ENCODE results near the gene MTMR11. TPM values are rescaled to one million over a fixed set of nuclear protein-coding genes. Genes with fewer than 3 reads are reported as not detected.
A peak's percentile ranks its signal among the peaks of the same experiment; 100 is the strongest.

MTMR11 gene
- total and polyA plus RNA-seq, 3 donors from 2014 or later = 20.5 to 50.4 (median 39.8) TPM

DNA sequence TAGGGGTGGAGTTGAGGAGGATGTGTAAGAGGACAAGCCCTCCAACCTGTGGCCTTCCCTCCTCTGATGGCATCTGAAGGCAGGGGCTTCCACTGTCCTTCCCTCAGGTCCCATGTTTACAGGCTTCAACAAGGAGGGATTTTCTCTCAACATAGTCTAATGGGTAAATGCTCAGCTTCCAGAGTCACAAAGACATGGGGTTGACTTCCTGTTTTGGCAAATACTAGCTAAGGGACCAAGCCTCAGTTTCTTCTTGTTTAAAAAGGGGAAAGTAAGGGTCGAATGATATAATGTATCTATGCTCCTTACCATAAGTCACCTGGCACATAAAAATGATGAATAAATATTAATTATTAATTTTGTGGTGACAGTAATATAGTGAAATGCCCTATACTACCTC is 22.1 kb downstream of the MTMR11 start:
- no peaks in the 10 kb centered on the region for H3K4me1 ChIP-seq
- no peaks in the 10 kb centered on the region for H3K9me3 ChIP-seq
- H3K4me3 ChIP-seq = no peak overlapping the region
- no peaks in the 10 kb centered on the region for H3K27me3 ChIP-seq
- TF ChIP-seq POLR2A (IDR thresholded peaks at IDR 0.05) = no peak
- TF ChIP-seq CTCF (IDR thresholded peaks at IDR 0.05) = no peak
- 82 to 92% methylated on average over 1 of the region's 1 CpG for WGBS, 2 donors
- no peaks in the 10 kb centered on the region for H3K36me3 ChIP-seq (ENCODE audit: low read depth, missing control alignments)
- H3K27ac ChIP-seq = no peak overlapping the region
- DNase-seq = no peak
- intact Hi-C loops (cut with DNase I; ENCODE audit: low total_unique reads) = no loop called here

DNA sequence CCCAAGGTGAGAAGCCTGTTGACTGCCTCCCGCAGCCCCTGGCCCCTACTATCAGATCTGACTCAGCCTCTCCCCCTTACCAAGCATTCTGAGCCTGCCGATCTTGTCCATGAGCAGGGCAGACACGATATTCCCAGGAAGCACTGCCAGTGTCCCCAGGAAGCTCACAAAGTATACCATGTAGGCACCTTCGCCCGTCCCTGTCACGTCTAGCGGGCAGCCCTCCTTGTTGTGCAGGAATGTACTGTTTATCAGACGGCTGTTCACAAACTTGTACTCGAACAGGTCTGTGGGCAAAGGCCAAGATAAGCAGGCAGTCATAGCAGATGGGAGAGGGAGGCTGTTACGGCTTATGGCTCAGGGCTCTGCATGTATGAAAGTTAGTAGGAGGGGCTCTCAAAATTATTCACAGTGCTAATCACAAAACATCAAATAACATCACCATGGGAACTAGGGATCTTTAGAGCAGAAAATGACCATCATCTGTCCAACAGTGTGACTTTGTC is 30.1 kb downstream of the MTMR11 start:
- WGBS, 2 donors = 78 to 81% methylated on average over 10 of the region's 10 CpGs
- Histone ChIP-seq H3K4me3 (no peak overlapping the region), H3K36me3 (ENCODE audit: low read depth, missing control alignments) (no peaks in the 10 kb centered on the region), H3K4me1 (no peaks in the 10 kb centered on the region), H3K27me3 (no peaks in the 10 kb centered on the region), H3K9me3 (no peaks in the 10 kb centered on the region), H3K27ac (no peak overlapping the region)
- TF ChIP-seq CTCF (IDR thresholded peaks at IDR 0.05) = no peak
- no peak for TF ChIP-seq POLR2A (IDR thresholded peaks at IDR 0.05)
- intact Hi-C loops (cut with DNase I; ENCODE audit: low total_unique reads) = no loop called here
- no peak for DNase-seq

GRCh38 chr1:149903836-149904491 is 32.7 kb downstream of the MTMR11 start:
- TF ChIP-seq POLR2A (IDR thresholded peaks at IDR 0.05) (no peak), CTCF (IDR thresholded peaks at IDR 0.05) (no peak)
- WGBS, 2 donors = 84 to 87% methylated on average over 4 to 5 of the region's 5 CpGs
- no peak overlapping the region for H3K4me3 ChIP-seq
- peaks cover 6% of the 10 kb centered on the region for H3K4me1 ChIP-seq
- no peak for DNase-seq
- H3K36me3 ChIP-seq (ENCODE audit: low read depth, missing control alignments) = no peaks in the 10 kb centered on the region
- H3K27me3 ChIP-seq = no peaks in the 10 kb centered on the region
- H3K27ac ChIP-seq = no peak overlapping the region
- intact Hi-C loops (cut with DNase I; ENCODE audit: low total_unique reads) = no loop called here
- no peaks in the 10 kb centered on the region for H3K9me3 ChIP-seq

DNA sequence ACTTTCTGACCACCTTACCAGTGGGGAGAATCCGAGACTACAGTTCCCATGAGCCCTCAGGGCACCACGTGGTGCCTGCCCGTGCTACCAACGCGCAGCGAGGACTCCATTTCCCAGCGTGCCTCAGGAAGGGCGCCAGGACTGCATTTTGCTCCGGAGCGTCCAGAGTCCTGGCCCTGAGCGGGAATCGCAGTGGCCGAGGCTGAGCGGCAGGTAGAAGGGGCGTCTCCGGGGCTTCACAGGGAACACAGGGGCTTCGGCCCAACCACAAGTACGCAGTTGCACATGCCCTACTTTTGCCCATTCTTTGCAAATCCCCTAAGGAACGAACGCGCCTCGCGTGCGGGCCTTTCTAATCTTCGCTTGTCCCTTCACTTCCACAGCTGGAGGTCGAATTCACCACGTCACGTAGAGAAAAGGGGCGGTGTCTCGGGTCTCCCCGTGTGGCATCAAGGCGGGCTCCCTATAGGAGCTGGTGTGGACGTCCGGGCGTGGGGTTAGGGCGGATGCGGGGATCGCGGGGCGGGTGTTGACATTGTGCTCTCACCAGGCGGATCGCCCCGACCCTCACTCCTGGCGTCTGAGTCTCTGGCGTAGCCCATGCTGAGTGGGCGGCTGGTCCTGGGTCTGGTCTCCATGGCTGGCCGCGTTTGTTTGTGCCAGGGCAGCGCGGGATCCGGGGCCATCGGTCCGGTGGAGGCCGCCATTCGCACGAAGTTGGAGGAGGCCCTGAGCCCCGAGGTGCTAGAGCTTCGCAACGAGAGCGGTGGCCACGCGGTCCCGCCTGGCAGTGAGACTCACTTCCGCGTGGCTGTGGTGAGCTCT is 37.0 kb downstream of the MTMR11 start, which contains the start of gene BOLA1:
Gene BOLA1, plus strand, starts transcription at position 109 of the 825 bp plus-strand sequence. Its CDS starts 492 bp downstream, at position 601.
- Histone ChIP-seq H3K4me3 (peak within 1 kb of the TSS; percentile 53 to 76), H3K27ac (peak within 1 kb of the TSS; percentile 68 to 79), H3K9me3 (no peaks in the 10 kb centered on the region), H3K4me1 (peaks cover 6% of the 10 kb centered on the region), H3K36me3 (ENCODE audit: low read depth, missing control alignments) (no peaks in the 10 kb centered on the region), H3K27me3 (no peaks in the 10 kb centered on the region)
- peak; percentile 45 for TF ChIP-seq POLR2A (IDR thresholded peaks at IDR 0.05)
- TF ChIP-seq CTCF (IDR thresholded peaks at IDR 0.05) = peak in 1 of 3 experiments; percentile 11
- WGBS, 2 donors = 4 to 6% methylated on average over 48 to 52 of the region's 65 CpGs
- intact Hi-C loops (cut with DNase I; ENCODE audit: low total_unique reads) = no loop called here
- peak; percentile 97 for DNase-seq
